ENCODE results near the gene FAM240B.

Gene FAM240B

DNA sequence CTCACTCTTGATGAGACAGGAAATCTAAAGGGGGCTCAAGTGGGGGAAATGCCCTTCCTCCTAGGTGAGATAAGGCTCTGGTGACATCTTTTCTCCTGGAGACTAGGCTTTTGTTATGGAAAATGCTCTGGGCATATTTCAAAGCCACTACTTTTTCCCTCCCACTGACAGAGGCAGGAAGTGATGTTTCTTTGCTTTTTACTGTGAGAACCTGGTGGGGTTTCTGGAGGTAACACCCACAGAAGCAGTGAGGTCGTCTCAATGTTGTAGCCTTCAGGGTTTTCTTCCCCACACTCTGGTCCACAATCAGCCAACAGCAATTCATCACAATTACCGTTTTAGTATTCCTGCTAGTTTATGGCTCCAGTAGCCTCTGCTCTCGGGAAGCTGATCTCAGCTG lies 41.4 kb upstream of the FAM240B start:
- Histone ChIP-seq H4K12ac (ENCODE audit: low read depth, low read length) (no peak overlapping the region), H3K79me2 (ENCODE audit: control insufficient read depth, insufficient read depth, low read length, poor library complexity) (no peaks in the 10 kb centered on the region), H3K4me1 (ENCODE audit: control insufficient read depth in 1 of 2, insufficient read depth in 2 of 2, low read length in 2 of 2) (no peaks in the 10 kb centered on the region), H3K9me3 (ENCODE audit: insufficient read depth, low read depth, low read length) (no peaks in the 10 kb centered on the region), H3K9ac (ENCODE audit: low read length) (no peak overlapping the region), H4K8ac (ENCODE audit: low read depth, low read length) (peak overlapping the region; percentile 43), H2AFZ (ENCODE audit: insufficient read depth, low read length, poor library complexity) (no peak overlapping the region), H3K4me2 (ENCODE audit: low read length) (no peak overlapping the region), H3K36me3 (ENCODE audit: control insufficient read depth in 1 of 2, insufficient read depth in 2 of 2, low read length in 2 of 2) (no peaks in the 10 kb centered on the region), H3K27ac (ENCODE audit: low read depth, low read length) (no peak overlapping the region), H3K4me3 (ENCODE audit: low read depth, low read length) (no peak overlapping the region), H3K4ac (ENCODE audit: low read depth, low read length) (no peak overlapping the region), H2BK120ac (ENCODE audit: insufficient read depth, low read length, poor library complexity) (no peak overlapping the region), H2BK5ac (ENCODE audit: low read depth, low read length, poor library complexity) (no peak overlapping the region), H3K23ac (ENCODE audit: low read length) (no peak overlapping the region), H3K27me3 (ENCODE audit: insufficient read depth, low read length) (no peaks in the 10 kb centered on the region), H3K14ac (ENCODE audit: low read length) (no peak overlapping the region), H3K18ac (ENCODE audit: low read length) (no peak overlapping the region), H3K79me1 (ENCODE audit: low read length) (no peaks in the 10 kb centered on the region), H2AK5ac (ENCODE audit: low read length) (no peak overlapping the region), H2BK12ac (ENCODE audit: low read length) (peak overlapping the region; percentile 53), H4K91ac (ENCODE audit: low read depth, low read length) (no peak overlapping the region)
- DNase-seq, result no peak
- WGBS (ENCODE audit: extremely low coverage, insufficient coverage, insufficient read length), result no CpG with 5 or more reads among the region's 3 CpGs

DNA sequence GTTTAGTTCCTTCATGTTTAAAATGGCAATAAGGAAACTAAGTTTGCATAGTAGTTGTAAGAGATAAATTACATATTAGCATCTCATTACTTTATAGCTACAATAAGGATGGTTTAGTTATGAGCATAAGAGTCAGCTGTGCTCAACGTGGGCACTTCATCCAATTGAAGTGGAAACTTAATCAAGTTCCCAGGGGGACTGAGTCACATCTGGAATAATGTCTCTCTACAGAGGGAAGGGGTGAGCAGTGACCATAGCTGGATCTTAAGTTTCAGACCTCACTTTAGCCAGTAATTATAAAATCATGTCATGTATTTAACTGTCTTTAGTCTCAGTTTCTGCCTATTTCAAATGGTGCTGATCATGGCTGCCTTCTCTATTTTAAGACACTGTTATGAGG lies 36.8 kb upstream of the FAM240B start:
- Histone ChIP-seq H2BK120ac (ENCODE audit: insufficient read depth, low read length, poor library complexity) (no peak overlapping the region), H3K79me2 (ENCODE audit: control insufficient read depth, insufficient read depth, low read length, poor library complexity) (no peaks in the 10 kb centered on the region), H2BK5ac (ENCODE audit: low read depth, low read length, poor library complexity) (no peak overlapping the region), H3K27ac (ENCODE audit: low read depth, low read length) (no peak overlapping the region), H2AFZ (ENCODE audit: insufficient read depth, low read length, poor library complexity) (no peak overlapping the region), H3K27me3 (ENCODE audit: insufficient read depth, low read length) (no peaks in the 10 kb centered on the region), H4K8ac (ENCODE audit: low read depth, low read length) (no peak overlapping the region), H3K14ac (ENCODE audit: low read length) (no peak overlapping the region), H4K12ac (ENCODE audit: low read depth, low read length) (no peak overlapping the region), H3K4me2 (ENCODE audit: low read length) (no peak overlapping the region), H3K4ac (ENCODE audit: low read depth, low read length) (no peak overlapping the region), H3K9me3 (ENCODE audit: insufficient read depth, low read depth, low read length) (no peaks in the 10 kb centered on the region), H3K18ac (ENCODE audit: low read length) (no peak overlapping the region), H3K36me3 (ENCODE audit: control insufficient read depth in 1 of 2, insufficient read depth in 2 of 2, low read length in 2 of 2) (no peaks in the 10 kb centered on the region), H4K91ac (ENCODE audit: low read depth, low read length) (no peak overlapping the region), H3K9ac (ENCODE audit: low read length) (no peak overlapping the region), H2BK12ac (ENCODE audit: low read length) (no peak overlapping the region), H2AK5ac (ENCODE audit: low read length) (no peak overlapping the region), H3K4me3 (ENCODE audit: low read depth, low read length) (no peak overlapping the region), H3K4me1 (ENCODE audit: control insufficient read depth in 1 of 2, insufficient read depth in 2 of 2, low read length in 2 of 2) (no peaks in the 10 kb centered on the region), H3K79me1 (ENCODE audit: low read length) (no peaks in the 10 kb centered on the region), H3K23ac (ENCODE audit: low read length) (no peak overlapping the region)
- no CpG with 5 or more reads among the region's 1 CpG for WGBS (ENCODE audit: extremely low coverage, insufficient coverage, insufficient read length)
- no peak for DNase-seq

- no peak overlapping the region for H3K4me2 ChIP-seq (ENCODE audit: low read length)
- no peak overlapping the region for H4K91ac ChIP-seq (ENCODE audit: low read depth, low read length)
- H3K4me1 ChIP-seq (ENCODE audit: control insufficient read depth in 1 of 2, insufficient read depth in 2 of 2, low read length in 2 of 2), result no peaks in the 10 kb centered on the region
- H3K79me2 ChIP-seq (ENCODE audit: control insufficient read depth, insufficient read depth, low read length, poor library complexity), result no peaks in the 10 kb centered on the region
- H4K8ac ChIP-seq (ENCODE audit: low read depth, low read length), result no peak overlapping the region
- no peak overlapping the region for H3K14ac ChIP-seq (ENCODE audit: low read length)
- H2AK5ac ChIP-seq (ENCODE audit: low read length), result no peak overlapping the region
- H3K36me3 ChIP-seq (ENCODE audit: control insufficient read depth in 1 of 2, insufficient read depth in 2 of 2, low read length in 2 of 2), result no peaks in the 10 kb centered on the region
- H3K4me3 ChIP-seq (ENCODE audit: low read depth, low read length), result no peak overlapping the region
- H2BK5ac ChIP-seq (ENCODE audit: low read depth, low read length, poor library complexity), result no peak overlapping the region
- no peak for DNase-seq
- no peak overlapping the region for H2BK120ac ChIP-seq (ENCODE audit: insufficient read depth, low read length, poor library complexity)
- WGBS (ENCODE audit: extremely low coverage, insufficient coverage, insufficient read length), result no CpG with 5 or more reads among the region's 1 CpG
- H3K27me3 ChIP-seq (ENCODE audit: insufficient read depth, low read length), result no peaks in the 10 kb centered on the region
- no peak overlapping the region for H3K18ac ChIP-seq (ENCODE audit: low read length)
- H3K27ac ChIP-seq (ENCODE audit: low read depth, low read length), result no peak overlapping the region
- no peak overlapping the region for H3K9ac ChIP-seq (ENCODE audit: low read length)
- no peak overlapping the region for H4K12ac ChIP-seq (ENCODE audit: low read depth, low read length)
- H3K79me1 ChIP-seq (ENCODE audit: low read length), result no peaks in the 10 kb centered on the region
- H3K23ac ChIP-seq (ENCODE audit: low read length), result no peak overlapping the region
- no peak overlapping the region for H3K4ac ChIP-seq (ENCODE audit: low read depth, low read length)
- H2AFZ ChIP-seq (ENCODE audit: insufficient read depth, low read length, poor library complexity), result no peak overlapping the region
- no peaks in the 10 kb centered on the region for H3K9me3 ChIP-seq (ENCODE audit: insufficient read depth, low read depth, low read length)
- no peak overlapping the region for H2BK12ac ChIP-seq (ENCODE audit: low read length)
Measured at GRCh38 chr9:38747941-38748340, 28.0 kb upstream of the FAM240B start.

GRCh38 chr9:38747067-38747466 lies 27.1 kb upstream of the FAM240B start:
- Histone ChIP-seq H4K12ac (ENCODE audit: low read depth, low read length) (no peak overlapping the region), H2AK5ac (ENCODE audit: low read length) (no peak overlapping the region), H4K91ac (ENCODE audit: low read depth, low read length) (no peak overlapping the region), H3K4ac (ENCODE audit: low read depth, low read length) (no peak overlapping the region), H4K8ac (ENCODE audit: low read depth, low read length) (no peak overlapping the region), H3K36me3 (ENCODE audit: control insufficient read depth in 1 of 2, insufficient read depth in 2 of 2, low read length in 2 of 2) (no peaks in the 10 kb centered on the region), H2AFZ (ENCODE audit: insufficient read depth, low read length, poor library complexity) (no peak overlapping the region), H2BK120ac (ENCODE audit: insufficient read depth, low read length, poor library complexity) (no peak overlapping the region), H2BK12ac (ENCODE audit: low read length) (no peak overlapping the region), H3K27me3 (ENCODE audit: insufficient read depth, low read length) (no peaks in the 10 kb centered on the region), H3K9me3 (ENCODE audit: insufficient read depth, low read depth, low read length) (no peaks in the 10 kb centered on the region), H3K4me2 (ENCODE audit: low read length) (no peak overlapping the region), H3K79me1 (ENCODE audit: low read length) (no peaks in the 10 kb centered on the region), H3K79me2 (ENCODE audit: control insufficient read depth, insufficient read depth, low read length, poor library complexity) (no peaks in the 10 kb centered on the region), H3K27ac (ENCODE audit: low read depth, low read length) (no peak overlapping the region), H2BK5ac (ENCODE audit: low read depth, low read length, poor library complexity) (no peak overlapping the region), H3K4me1 (ENCODE audit: control insufficient read depth in 1 of 2, insufficient read depth in 2 of 2, low read length in 2 of 2) (no peaks in the 10 kb centered on the region), H3K9ac (ENCODE audit: low read length) (no peak overlapping the region), H3K23ac (ENCODE audit: low read length) (no peak overlapping the region), H3K4me3 (ENCODE audit: low read depth, low read length) (no peak overlapping the region), H3K14ac (ENCODE audit: low read length) (no peak overlapping the region), H3K18ac (ENCODE audit: low read length) (no peak overlapping the region)
- no CpG with 5 or more reads among the region's 8 CpGs for WGBS (ENCODE audit: extremely low coverage, insufficient coverage, insufficient read length)
- DNase-seq, result peak in 1 of 2 donors; percentile 31

Data from trophoblast cell (in vitro differentiated cells and primary cell).